Muscle layer of duodenum (tissue), 2 donors: ENCODE measurements around the gene WASHC2C.
"Not testable (repeated sequence)": the region's sequence is repeated elsewhere in the genome, so short reads cannot be mapped to it uniquely, and the experiment has no call there.

ENCODE experiments used
- H3K27ac ChIP-seq: one replicate; pipeline ENCODE4 v1.7.0; 2013; ENCODE audit warnings: mild to moderate bottlenecking, low read length
- H3K27me3 ChIP-seq: one replicate; pipeline ENCODE4 v1.7.0; 2013; ENCODE audit warnings: low read depth, mild to moderate bottlenecking, control low read depth, low read length
- H3K36me3 ChIP-seq, 2 donors: one replicate each; pipeline ENCODE4 v1.7.0; 2013; ENCODE audit warnings: low read length in 2 of 2, control low read depth in 1 of 2, mild to moderate bottlenecking in 1 of 2; ENCODE audit not compliant: insufficient read depth in 2 of 2, control insufficient read depth in 1 of 2
- H3K4me1 ChIP-seq, 2 donors: one replicate each; pipeline ENCODE4 v1.7.0; 2013; ENCODE audit warnings: low read length in 2 of 2, mild to moderate bottlenecking in 2 of 2, control low read depth in 1 of 2, moderate library complexity in 1 of 2; ENCODE audit not compliant: insufficient read depth in 2 of 2, control insufficient read depth in 1 of 2
- H3K4me3 ChIP-seq, 2 donors: one replicate each; pipeline ENCODE4 v1.7.0; 2013; ENCODE audit warnings: low read length in 2 of 2, low read depth in 1 of 2, mild to moderate bottlenecking in 1 of 2
- H3K9me3 ChIP-seq, 2 donors: one replicate each; pipeline ENCODE4 v1.7.0; 2013; ENCODE audit warnings: low read length in 2 of 2, control low read depth in 1 of 2, mild to moderate bottlenecking in 1 of 2; ENCODE audit not compliant: control insufficient read depth in 1 of 2
- donor health status: healthy.

The WASHC2C gene

DNA sequence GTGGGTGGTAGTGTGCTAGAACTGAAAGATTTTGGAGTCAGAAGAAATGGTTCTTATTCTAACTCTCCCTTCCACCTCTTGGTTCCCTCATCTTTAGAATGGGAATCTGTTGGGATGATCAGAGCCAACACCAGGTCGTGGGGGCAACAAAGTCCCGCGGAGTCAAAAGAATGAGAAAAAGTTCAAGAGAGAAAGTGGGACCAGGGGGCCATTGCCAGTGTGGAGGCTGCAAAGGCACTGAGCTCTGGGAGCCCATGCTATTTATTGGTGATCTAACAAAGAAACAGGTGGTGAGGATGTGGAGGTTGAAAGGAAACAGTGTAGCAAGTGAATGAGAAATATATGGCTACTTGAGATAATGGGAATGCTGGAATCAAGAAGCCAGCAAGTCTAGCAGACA lies 90.8 kb downstream of the WASHC2C start:
- Histone ChIP-seq H3K27ac (no peak overlapping the region), H3K4me1 (no peaks in the 10 kb centered on the region), H3K36me3 (no peaks in the 10 kb centered on the region), H3K9me3 (no peaks in the 10 kb centered on the region), H3K27me3 (no peaks in the 10 kb centered on the region), H3K4me3 (no peak overlapping the region)

DNA sequence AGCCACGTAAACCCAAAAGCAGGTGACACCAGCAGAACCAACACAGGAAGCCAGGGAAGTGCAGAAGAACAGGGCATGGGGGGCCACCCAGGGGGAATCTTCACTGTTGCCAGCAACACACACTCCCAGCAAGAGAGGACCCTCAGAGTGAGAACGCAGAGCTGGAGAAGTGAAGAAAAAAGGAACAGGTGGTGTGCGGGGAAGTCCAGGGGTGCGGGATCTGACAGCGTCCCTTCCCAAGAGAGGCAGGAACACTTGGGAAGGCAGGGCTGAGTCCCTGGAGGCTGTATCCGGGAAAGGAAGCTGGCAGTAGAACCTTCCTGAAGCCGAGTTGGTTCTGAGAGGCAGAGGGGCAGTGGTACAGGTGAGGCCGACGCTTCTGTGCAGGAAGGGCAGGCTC lies 92.5 kb downstream of the WASHC2C start:
- H3K4me1 ChIP-seq, result no peaks in the 10 kb centered on the region
- no peaks in the 10 kb centered on the region for H3K27me3 ChIP-seq
- H3K27ac ChIP-seq, result no peak overlapping the region
- H3K36me3 ChIP-seq, result no peaks in the 10 kb centered on the region
- no peak overlapping the region for H3K4me3 ChIP-seq
- no peaks in the 10 kb centered on the region for H3K9me3 ChIP-seq

DNA sequence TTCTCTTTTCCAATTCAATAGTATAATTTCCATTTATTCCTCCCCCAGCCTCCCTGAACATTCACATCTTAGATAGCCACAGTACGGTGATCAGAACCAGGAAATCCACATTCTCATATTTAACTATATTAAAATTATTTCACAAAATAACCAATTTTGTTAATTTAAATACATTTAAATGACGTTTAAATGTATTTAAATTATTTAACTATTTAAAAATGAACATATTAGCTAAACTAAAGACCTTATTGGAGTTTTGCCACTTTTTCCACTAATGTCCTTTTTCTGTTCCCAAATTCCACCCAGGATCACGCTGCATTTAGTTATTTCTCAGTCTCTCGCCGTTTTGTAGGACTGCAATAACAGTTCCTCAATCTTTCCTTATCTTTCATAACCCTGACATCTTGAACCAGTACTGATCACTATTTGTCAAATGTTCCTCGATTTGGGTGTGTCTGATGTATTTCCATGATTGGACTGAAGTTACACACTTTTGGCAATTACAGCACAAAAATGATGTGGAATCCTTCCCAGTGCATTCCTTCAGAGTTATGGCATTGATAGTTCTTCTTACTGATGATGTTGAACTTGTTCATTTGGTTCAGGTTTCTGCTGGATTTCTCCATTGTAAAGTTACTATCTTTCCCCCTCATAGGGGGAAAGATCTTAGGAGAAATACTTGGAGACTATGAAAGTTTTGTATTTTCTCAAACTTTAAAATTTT lies 93.2 kb downstream of the WASHC2C start:
- H3K36me3 ChIP-seq, H3K27me3 ChIP-seq, H3K4me1 ChIP-seq, H3K9me3 ChIP-seq, H3K4me3 ChIP-seq, H3K27ac ChIP-seq: not testable (repeated sequence)

DNA sequence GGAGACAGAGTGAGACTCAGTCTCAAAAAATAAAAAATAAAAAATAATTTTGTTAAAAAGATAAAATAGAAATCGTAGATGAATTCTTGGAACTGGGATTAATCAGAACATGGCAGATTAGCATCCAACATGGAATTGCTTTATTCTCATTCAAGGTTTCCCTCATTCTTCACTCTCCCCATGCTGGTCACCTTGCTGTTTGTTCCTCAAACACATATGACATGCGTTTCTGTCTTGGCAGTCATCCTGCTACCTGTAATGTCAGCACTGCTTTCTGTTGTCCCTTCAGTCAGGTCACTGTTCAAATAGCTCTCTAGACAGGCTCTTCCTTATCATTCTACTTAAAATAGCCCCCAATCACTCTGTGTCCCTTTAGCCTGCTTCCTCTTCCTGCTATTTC lies 95.9 kb downstream of the WASHC2C start:
- not testable (repeated sequence) for H3K4me3 ChIP-seq, H3K9me3 ChIP-seq, H3K36me3 ChIP-seq, H3K27me3 ChIP-seq, H3K4me1 ChIP-seq, H3K27ac ChIP-seq
